NCI-H510A (cell line): ENCODE data around the gene XRCC6.
"Not testable (repeated sequence)": the region's sequence is repeated elsewhere in the genome, so short reads cannot be mapped to it uniquely, and the experiment has no call there.

Source experiments
- DNase-seq: peaks from one replicate; lab custom pipeline; 2025; lab: John Stamatoyannopoulos, UW

Gene XRCC6

DNA sequence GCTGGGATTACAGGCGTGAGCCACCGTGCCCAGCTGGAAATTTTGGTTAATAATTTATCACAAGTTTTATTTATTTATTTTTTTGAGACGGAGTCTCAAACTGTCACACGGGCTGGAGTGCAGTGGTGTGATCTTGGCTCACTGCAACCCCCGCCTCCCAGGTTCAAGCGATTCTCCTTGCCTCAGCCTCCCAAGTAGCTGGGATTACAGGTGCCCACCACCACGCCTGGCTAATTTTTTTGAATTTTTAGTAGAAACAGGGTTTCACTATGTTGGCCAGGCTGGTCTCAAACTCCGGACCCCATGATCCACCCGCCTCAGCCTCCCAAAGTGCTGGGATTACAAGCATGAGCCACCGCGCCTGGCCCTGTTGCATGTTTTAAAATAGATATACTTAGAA, 65.8 kb downstream of the XRCC6 start:
- DNase-seq = not testable (repeated sequence)

GRCh38 chr22:41687901-41688364, 66.8 kb downstream of the XRCC6 start:
- no peak for DNase-seq

DNA sequence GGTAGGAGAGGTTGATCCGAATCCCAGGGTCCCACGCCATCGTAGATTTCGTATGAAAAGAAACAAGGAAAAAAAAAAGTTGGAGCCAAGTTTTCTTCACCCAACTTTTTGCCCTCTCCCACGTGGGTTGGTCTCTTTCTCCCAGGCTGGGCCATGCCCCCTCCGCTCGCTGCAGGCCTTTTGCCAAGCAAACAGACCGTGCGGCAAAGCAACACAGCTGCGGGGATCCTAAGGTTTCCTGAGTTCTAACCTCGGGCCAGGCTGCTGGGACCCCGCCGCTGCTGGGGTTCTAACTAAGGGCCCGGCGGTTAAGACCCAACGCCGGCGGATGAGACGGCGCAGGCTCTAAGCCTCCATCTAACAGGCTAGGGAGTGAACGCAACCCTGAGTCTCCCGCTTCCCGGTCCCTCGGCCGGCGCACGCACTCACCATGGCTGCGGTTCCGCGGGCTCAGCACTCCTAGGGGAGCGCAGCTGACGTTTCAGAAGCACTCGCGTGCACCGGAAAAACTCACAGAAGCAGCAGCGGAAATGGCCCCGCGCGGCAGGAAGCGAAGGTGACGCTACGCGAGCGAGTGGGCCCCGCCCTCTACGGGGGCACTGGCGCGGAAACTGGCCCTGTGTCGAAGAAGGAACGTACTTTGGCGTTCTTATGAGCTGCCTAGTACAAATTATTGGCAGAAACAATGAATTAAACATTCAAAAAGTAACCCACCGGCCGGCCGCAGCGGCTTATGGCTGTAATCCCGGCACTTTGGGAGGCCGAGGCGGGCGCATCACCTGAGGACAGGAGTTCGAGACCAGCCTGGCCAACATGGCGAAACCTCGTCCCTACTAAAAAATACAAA, 67.5 kb downstream of the XRCC6 start, which contains the start of gene SNU13:
Gene SNU13 (minus strand): TSS at position 503 of the 847 bp plus-strand sequence. CDS start 71 bp downstream, at position 432.
- DNase-seq = peak; percentile 84

GRCh38 chr22:41690476-41690875, 69.4 kb downstream of the XRCC6 start:
- no peak for DNase-seq

DNA sequence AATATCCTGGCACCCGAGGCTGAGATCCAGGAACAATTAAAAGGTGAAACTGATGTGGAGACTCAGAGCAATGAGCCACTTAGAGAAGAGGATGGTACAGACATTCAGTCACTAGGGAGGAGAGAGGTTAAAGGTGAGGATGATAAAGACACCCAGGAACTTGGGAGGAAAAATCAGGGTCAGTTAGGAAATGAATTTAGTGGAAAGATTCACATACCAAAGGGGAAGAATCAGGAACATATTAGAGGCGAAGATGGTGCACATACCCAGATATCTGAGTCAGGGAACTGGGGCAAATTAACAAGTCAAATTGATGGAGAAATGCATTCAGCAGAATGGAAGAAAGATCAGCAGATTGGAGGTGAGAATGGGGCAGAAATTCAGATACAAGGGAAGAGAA, 74.1 kb downstream of the XRCC6 start:
- DNase-seq = no peak

- no peak for DNase-seq
Measured at GRCh38 chr22:41696703-41697102, 75.6 kb downstream of the XRCC6 start.

DNA sequence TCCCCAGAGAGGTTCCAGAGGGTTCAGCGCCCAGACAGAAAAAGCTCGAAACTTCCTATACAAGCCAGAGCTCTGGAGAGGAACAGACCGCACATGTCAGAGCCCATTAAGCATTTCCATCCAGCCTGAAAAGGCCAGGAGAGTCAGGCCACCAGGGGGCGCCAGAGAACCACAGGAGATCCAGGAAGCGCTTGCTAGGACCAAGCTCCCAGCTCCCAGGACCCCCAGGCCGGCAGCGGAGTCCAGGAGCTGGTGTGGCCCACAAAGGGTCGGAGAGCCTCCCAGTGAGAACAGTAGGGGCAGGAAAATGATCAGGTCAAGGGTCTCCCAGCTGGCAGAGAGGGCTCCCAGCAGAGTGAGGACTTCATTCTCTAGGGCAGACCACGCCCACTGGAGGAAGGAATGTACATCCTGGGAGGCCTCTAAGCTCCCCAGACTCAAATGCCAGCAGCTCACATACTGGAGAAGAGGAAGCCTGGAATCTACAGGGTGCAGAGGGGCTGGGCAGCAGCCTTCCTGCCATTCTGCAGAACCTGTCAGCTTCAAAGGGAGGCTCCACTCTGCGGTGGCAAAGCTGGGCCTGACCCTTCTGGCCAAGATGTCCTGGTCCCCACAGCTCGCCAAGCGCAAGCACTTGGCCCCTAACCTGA, 76.2 kb downstream of the XRCC6 start:
- DNase-seq = peak; percentile 50

- no peak for DNase-seq
Measured at GRCh38 chr22:41699264-41700107, 78.4 kb downstream of the XRCC6 start, which contains the start of gene MEI1. Gene MEI1, plus strand, starts transcription at chr22:41699503. Its CDS starts 36 bp downstream, at chr22:41699539.

GRCh38 chr22:41700108-41700364, 78.9 kb downstream of the XRCC6 start:
- no peak for DNase-seq

DNA sequence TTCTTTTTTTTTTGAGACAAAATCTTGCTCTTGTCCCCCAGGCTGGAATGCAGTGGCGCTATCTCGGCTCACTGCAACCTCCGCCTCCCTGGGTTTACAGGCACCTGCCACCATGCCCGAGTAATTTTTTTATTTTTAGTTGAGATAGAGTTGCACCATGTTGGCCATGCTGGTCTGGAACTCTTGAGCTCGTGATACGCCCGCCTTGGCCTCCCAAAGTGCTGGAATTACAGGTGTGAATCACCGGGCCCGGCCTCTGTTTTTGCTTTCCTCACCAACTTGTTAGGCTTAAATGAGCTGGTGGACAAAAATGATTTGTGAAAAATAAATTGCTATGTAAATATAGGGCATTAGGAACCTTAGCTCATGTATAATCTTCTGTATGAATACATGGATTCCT, 81.7 kb downstream of the XRCC6 start:
- no peak for DNase-seq

DNA sequence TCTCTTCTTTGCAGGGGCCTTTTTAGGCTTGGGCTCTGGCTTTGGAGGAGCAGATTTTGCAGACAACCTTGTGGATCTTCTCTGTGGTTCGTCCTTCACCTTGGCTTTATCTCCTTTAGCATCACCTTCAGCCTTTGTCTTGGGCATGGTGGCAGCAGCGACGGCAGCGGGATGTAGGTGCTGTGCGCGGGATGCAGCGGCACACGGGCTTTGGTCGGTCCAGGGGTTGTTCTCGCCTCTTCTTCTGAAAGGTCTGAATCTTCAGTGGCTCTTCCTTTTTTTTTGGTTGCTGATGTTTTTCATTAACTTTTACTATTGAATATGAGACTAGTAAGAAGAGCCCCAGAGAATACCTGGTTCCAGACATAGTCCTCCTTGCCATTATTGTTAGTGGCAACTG, 88.2 kb downstream of the XRCC6 start:
- no peak for DNase-seq

DNA sequence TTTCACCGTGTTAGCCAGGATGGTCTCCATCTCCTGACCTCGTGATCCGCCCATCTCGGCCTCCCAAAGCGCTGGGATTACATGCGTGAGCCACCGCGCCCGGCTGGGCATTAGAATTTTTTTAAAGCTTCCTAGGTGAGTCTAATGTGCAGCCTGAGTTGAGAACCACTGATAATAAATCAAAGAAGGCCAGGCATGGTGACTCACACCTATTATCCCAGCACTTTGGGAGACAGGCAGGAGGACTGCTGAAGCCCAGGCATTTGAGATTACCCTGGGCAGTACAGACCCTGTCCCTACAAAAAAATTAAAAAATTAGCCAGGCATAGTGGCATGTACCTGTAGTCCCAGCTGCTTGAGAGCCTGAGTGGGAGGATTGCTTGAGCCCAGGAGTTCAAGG, 91.9 kb downstream of the XRCC6 start:
- no peak for DNase-seq
